HG03045 (cell line): ENCODE measurements around the gene TP53I13.

Experiments
- ATAC-seq: cut with Tn5 transposase; IDR thresholded peaks from one replicate; pipeline ENCODE4 v1.9.1; 2021; ENCODE audit warnings: mild to moderate bottlenecking, moderate library complexity; ENCODE audit not compliant: unreplicated experiment

The TP53I13 gene

DNA sequence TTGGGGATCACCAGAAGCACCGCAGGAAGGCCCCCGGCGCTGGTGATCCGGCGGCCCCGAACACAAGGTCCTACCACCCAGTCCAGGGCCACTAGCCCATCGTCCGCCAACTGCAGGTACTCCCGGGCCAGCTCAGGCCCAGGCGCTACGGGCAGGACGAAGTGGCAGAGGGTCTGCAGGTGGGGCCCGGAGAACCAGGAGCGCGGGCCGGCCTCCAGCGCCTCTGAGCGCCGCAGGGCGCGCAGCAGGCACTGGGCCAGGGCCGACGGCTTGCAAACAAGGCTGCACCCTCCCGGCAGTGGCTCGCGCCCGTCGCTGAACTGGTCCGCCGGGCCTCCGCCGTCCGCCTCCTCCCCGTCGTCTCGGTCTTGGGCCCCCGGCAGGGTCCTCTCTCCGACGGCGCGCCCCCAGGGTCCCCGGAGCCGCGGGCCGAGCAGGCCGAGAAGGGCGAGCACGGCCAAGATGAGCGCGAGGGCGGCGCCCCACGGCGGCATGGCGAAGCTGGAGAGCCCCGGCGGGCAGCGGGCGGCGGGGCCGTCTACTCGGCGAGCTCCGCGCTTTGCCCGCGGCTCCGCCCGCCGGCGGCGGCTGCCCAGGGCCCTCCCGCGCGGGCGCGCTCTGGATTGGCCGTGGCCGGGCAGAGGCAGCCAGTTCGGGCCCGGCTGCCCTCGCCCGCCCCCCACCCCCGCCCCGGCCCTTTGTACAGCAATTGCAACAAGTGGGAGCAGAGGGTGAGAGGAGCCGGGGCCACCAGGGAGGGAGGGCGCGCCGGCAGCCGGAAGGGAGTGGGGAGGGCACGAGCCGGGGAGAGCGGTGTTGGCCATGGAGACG, 1.8 kb upstream of the TP53I13 start, which contains the start of gene ABHD15:
TSS of gene ABHD15 (minus strand) at position 565 of the 831 bp plus-strand sequence. CDS start at position 494, 71 bp downstream.
- ATAC-seq = peak; percentile 27

- ATAC-seq = peak; percentile 6
These were observed 1.3 kb upstream of the TP53I13 start for GRCh38 chr17:29567304-29567553.

DNA sequence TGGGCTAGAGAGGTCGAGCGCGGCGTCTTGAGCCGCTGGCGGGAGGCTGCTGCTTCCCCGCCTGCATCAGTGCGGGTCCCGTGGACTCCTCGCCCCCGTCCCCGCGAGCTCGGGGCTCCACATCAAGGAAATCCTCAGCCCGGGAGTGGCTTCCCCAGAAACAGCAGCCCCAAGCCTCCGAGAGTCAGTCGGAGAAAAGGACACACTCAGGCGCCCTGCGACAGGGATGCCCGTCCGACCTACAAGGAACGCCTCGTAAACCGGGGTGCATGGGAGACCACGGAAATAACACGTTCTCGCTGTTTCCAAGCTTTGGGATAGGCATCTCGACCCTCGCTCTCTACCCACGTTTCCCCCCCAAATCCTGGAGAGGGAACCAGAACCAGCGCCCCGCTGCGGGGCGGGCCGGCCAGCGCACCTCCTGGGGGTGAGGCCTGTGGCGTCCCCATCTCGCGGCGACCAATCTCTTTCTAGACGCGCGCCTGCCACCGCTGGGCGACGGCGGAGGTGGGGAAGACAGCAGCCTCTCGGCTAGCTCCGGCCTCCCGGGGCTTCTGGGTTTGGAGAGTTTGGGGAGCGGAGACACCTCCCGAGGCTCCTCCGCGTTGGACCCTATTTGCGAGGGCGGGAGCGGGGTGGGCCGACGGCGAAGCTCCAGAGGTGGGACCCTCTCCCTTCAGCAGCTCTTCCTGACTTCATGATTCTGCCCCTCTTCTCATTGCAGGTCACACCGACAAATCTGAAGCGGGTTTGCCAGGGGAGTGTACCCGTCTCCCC, 759 bp upstream of the TP53I13 start:
- ATAC-seq = peak; percentile 38

DNA sequence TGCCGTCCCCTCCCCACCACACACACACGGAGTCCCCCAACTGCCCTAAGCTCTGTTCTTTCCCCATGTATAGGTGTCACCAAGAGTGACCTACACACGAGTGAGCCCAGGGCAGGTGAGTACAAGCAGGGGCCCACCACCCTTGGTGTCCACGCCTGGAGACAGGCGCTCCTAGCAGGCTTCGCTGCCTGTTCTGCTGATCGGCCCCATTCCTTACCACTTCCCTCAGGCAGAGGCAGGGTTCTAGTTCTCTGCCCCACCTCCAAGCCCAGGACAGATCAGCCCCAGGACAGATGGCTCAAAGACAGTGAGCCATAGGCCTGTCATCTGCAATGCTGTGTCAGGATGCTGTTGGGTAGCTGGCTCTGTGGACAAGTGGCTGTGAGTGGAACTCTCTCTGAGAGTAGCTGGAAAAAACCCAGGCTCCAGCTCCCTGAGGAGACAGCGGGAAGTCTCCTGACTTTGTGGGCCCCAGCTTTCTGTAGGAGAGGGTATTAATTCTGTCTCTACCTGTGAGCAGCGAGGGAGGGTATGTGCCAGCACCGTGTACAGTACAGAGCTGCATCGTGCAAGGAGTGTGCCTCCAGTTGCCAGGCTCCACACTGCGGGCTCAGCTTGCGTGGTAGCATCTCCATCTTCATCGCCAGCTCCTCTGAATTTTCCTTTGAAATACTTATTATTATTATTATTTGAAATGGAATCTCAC, 897 bp downstream of the TP53I13 start:
- ATAC-seq = no peak

DNA sequence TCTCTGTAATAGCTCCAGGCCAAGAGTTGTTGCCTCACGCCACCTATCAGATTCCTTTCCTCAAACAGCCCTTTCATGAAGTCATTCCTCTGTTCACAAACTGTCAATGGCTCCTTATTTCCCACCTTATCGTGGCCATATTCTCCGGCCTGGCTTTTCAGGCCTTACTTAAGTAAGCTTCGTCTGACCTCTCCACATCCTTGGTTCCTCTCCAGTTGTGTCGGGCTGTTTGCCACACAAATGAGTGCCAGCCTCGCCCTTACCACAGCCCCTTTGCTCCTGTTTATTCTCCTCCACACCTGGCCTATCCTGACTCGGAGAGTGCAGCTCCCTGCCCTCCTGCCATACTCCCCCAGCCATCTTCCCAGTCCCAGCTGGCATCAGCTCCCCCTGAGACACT, 2.0 kb downstream of the TP53I13 start:
- ATAC-seq = no peak

GRCh38 chr17:29571486-29571882, 3.0 kb downstream of the TP53I13 start:
- no peak for ATAC-seq

- no peak for ATAC-seq
These were observed 3.6 kb downstream of the TP53I13 start for GRCh38 chr17:29571883-29572681.

- peak; percentile 31 for ATAC-seq
These were observed 4.4 kb downstream of the TP53I13 start for GRCh38 chr17:29572691-29573557.

GRCh38 chr17:29573558-29573869, 5.0 kb downstream of the TP53I13 start:
- ATAC-seq = no peak

DNA sequence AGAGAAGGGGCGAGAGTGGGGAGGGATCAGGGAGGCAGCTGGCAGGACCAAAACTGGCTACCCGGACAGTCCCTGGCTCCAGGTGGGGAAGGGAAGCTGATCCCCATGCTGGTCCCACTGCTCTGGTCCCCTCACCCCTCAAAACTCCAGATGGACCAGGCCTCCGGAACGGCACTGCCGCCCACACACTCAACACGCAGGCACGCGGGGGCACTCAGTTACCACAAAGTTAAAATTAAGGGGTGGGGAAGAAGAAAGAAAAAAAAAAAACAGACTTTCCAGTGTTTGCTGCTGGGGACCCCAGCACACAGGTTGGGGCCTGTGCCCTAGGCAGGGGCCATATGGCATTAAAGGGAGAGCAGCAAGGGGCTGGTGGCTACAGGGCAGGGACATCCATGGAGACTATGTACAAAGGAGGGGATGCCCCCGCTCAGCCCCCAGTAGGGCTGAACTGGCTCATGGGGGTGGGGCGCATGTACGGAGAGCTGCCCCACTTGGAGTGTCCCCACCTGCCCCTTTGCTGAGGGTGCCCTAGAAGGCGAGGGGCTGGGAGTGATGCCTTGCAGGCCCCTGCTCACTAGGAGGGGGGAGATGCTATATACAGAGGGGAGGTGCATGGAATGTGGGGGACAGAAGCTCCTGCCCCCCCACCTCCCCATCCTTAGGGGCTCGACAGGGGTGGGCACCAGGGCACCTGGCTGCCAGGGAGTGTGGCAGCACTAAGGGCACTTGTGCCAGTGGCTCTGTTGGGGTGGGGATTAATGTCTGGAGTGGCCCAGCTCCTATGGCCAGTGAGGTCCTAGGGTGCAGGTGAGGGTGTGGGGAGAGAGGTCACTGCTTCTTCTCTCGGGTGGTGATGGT, 5.6 kb downstream of the TP53I13 start:
- ATAC-seq = no peak

GRCh38 chr17:29574732-29575510, 6.4 kb downstream of the TP53I13 start:
- no peak for ATAC-seq

GRCh38 chr17:29575511-29576213, 7.2 kb downstream of the TP53I13 start:
- ATAC-seq = no peak

DNA sequence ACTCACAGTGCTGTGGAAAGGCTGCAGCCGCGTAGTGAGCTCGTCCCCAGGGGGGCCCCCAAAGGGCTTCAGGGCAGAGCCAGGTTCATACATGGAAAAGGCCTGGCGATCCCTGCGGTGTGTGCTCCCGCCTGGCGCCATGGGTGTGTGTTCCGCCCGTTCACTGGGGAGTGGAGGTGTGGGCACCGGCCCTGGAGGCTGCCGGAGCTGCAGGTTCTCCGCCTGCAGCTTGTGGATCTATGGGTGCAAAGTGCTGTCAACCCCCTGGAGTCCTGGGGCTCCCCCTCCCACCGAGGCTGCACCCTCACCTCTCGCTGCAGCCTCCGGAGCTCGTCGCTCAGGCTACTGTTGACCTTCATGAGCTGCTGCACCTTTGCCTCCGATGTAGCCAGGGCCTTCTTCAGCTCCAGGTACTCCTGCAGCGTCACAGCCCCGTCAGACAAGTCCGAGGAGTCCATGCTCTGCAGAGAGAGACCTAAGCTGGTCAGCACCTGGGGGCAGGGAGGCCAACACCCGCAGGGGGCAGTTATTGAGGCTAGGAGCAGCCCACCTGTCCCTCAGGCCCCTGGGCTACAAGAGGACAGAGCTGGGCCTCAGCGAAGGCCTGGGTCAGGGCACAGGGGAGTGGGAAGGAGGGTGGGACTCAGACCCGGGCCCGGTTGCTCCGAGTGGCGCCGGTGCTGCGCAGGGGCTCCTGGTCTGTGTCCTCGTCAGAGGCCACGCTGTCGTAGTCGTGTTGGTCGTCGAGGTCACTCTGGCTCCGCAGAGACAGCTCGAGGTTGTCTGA, 7.9 kb downstream of the TP53I13 start:
- no peak for ATAC-seq

GRCh38 chr17:29577001-29577370, 8.5 kb downstream of the TP53I13 start:
- ATAC-seq = no peak

DNA sequence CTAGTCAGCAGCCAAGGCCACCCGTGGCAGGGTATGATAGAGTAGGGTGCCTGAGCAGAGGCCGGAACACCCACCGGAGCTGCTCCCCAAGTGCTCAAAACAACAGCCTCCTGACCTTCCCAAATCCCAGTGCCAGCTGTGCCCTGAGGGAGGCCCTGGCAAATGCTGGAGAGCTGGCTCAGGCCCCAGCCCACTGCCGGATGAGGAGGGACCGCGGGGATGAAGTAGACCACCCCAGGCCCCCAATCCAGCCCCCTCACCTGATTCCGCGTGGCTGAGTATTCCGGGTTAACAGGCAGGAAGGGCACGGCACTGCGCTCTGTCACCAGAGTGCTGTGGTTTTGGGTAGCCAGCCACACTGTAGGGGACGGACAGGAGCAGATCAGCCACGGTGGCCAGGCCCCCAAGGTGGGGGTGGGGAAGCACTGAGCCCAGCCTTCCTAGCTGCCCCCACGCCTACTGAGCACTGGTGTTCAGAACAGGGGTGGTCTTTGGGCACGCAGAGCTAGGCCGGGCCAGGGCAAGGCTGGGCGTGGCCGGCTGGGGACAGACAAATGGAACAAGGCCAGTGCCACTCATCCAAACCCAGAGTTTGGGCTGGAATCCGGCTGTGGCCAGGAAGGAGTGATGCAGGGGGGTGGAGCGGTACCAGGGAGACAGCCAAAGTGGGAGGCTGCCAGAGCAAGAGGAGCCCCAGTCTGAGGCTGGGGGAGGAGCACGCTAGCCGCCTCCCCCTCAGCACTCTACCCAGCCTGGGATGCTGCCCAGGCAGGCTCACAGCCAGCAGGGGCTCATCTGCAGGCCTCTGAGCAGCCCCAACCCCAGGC, 9.1 kb downstream of the TP53I13 start:
- ATAC-seq = no peak
